22Rv1 (cell line): ENCODE data around the gene LBP.

ENCODE experiments used
- CTCF ChIP-seq: fragments of 450-650 bp; IDR thresholded peaks from 2 replicates; pipeline ENCODE4 v1.5.1; 2017; ENCODE audit warnings: mild to moderate bottlenecking
- ZFX ChIP-seq: fragments of 450-650 bp; IDR thresholded peaks from 2 replicates; pipeline ENCODE4 v1.6.1; 2017; ENCODE audit warnings: antibody characterized with exemption, borderline replicate concordance

- no peak for TF ChIP-seq CTCF
- no peak for TF ChIP-seq ZFX
Measured at GRCh38 chr20:38402089-38402488, 55.8 kb downstream of the LBP start.
